Stimulated activated effector memory CD8-positive, alpha-beta T cell treated with anti-CD3 and anti-CD28 coated beads, Interleukin-12 subunit alpha, Interleukin-12 subunit beta, amount 100 ng/mL, for 72 hours (primary cell): ENCODE measurements around the gene PSMC5.
"Not testable (repeated sequence)": the region's sequence is repeated elsewhere in the genome, so short reads cannot be mapped to it uniquely, and the experiment has no call there.

Source experiments
- ATAC-seq: fragments of 150-1000 bp; cut with Tn5 transposase; 2 replicates; pipeline ENCODE4 v1.10.0; 2021
- DNase-seq, 2 donors: peaks; one replicate each; pipeline ENCODE4 v3.0.0; 2021 to 2022; ENCODE audit warnings: low spot score in 2 of 2
- H3K27ac Mint-ChIP-seq: one replicate; pipeline ENCODE4 v1.8.0; 2022; ENCODE audit warnings: mild to moderate bottlenecking, mixed read lengths
- H3K36me3 Mint-ChIP-seq: one replicate; pipeline ENCODE4 v1.8.0; 2022; ENCODE audit warnings: mild to moderate bottlenecking, mixed read lengths
- H3K4me1 Mint-ChIP-seq: one replicate; pipeline ENCODE4 v1.8.0; 2022; ENCODE audit warnings: mixed read lengths
- H3K4me3 Mint-ChIP-seq: one replicate; pipeline ENCODE4 v1.8.0; 2022; ENCODE audit warnings: mild to moderate bottlenecking, mixed read lengths
- H3K9me3 Mint-ChIP-seq: one replicate; pipeline ENCODE4 v1.8.0; 2022; ENCODE audit warnings: mixed read lengths

PSMC5 gene

GRCh38 chr17:63866625-63867024 is 39.4 kb downstream of the PSMC5 start:
- H3K4me3 Mint-ChIP-seq, H3K9me3 Mint-ChIP-seq, DNase-seq, H3K36me3 Mint-ChIP-seq, ATAC-seq, H3K27ac Mint-ChIP-seq, H3K4me1 Mint-ChIP-seq: not testable (repeated sequence)

- H3K4me1 Mint-ChIP-seq, H3K36me3 Mint-ChIP-seq, H3K9me3 Mint-ChIP-seq, ATAC-seq, H3K4me3 Mint-ChIP-seq, H3K27ac Mint-ChIP-seq, DNase-seq: not testable (repeated sequence)
These were observed 42.5 kb downstream of the PSMC5 start for GRCh38 chr17:63869491-63870291.

- not testable (repeated sequence) for H3K4me1 Mint-ChIP-seq, H3K9me3 Mint-ChIP-seq, H3K27ac Mint-ChIP-seq, ATAC-seq, DNase-seq, H3K4me3 Mint-ChIP-seq, H3K36me3 Mint-ChIP-seq
These were observed 43.0 kb downstream of the PSMC5 start for GRCh38 chr17:63870292-63870665.

- H3K36me3 Mint-ChIP-seq, H3K9me3 Mint-ChIP-seq, H3K4me3 Mint-ChIP-seq, H3K27ac Mint-ChIP-seq, ATAC-seq, DNase-seq, H3K4me1 Mint-ChIP-seq: not testable (repeated sequence)
These were observed 44.6 kb downstream of the PSMC5 start for GRCh38 chr17:63871646-63872365.

- H3K4me3 Mint-ChIP-seq, DNase-seq, H3K36me3 Mint-ChIP-seq, H3K9me3 Mint-ChIP-seq, H3K4me1 Mint-ChIP-seq, H3K27ac Mint-ChIP-seq, ATAC-seq: not testable (repeated sequence)
These were observed 46.3 kb downstream of the PSMC5 start, which contains the start of gene CSH2 for GRCh38 chr17:63873577-63873976. Gene CSH2, minus strand, starts transcription at chr17:63873677. Its CDS starts 63 bp downstream, at chr17:63873614.

GRCh38 chr17:63874061-63874626 is 46.9 kb downstream of the PSMC5 start:
- H3K4me3 Mint-ChIP-seq, H3K27ac Mint-ChIP-seq, DNase-seq, H3K36me3 Mint-ChIP-seq, H3K4me1 Mint-ChIP-seq, H3K9me3 Mint-ChIP-seq, ATAC-seq: not testable (repeated sequence)

- not testable (repeated sequence) for ATAC-seq, H3K27ac Mint-ChIP-seq, H3K4me1 Mint-ChIP-seq, H3K9me3 Mint-ChIP-seq, H3K4me3 Mint-ChIP-seq, H3K36me3 Mint-ChIP-seq, DNase-seq
These were observed 47.5 kb downstream of the PSMC5 start for GRCh38 chr17:63874693-63875092.

- H3K9me3 Mint-ChIP-seq, H3K4me1 Mint-ChIP-seq, H3K36me3 Mint-ChIP-seq, H3K4me3 Mint-ChIP-seq, H3K27ac Mint-ChIP-seq, ATAC-seq, DNase-seq: not testable (repeated sequence)
These were observed 51.2 kb downstream of the PSMC5 start for GRCh38 chr17:63878413-63878812.

- no peaks in the 10 kb centered on the region for H3K36me3 Mint-ChIP-seq
- ATAC-seq (no peak), DNase-seq (no peak)
- no peaks in the 10 kb centered on the region for H3K9me3 Mint-ChIP-seq
- H3K4me3 Mint-ChIP-seq: no peak overlapping the region
- peaks cover 6% of the 10 kb centered on the region for H3K4me1 Mint-ChIP-seq
- no peak overlapping the region for H3K27ac Mint-ChIP-seq
These were observed 53.5 kb downstream of the PSMC5 start for GRCh38 chr17:63880706-63881105.

GRCh38 chr17:63881337-63881736 is 54.1 kb downstream of the PSMC5 start:
- not testable (repeated sequence) for DNase-seq, H3K9me3 Mint-ChIP-seq, H3K4me1 Mint-ChIP-seq, H3K36me3 Mint-ChIP-seq, ATAC-seq, H3K27ac Mint-ChIP-seq, H3K4me3 Mint-ChIP-seq
